Peyer's patch (tissue), 4 donors: ENCODE results near the gene ZNF70. TPM values are rescaled to one million over a fixed set of nuclear protein-coding genes. Genes with fewer than 3 reads are reported as not detected.

Source experiments
- DNase-seq, 3 donors: peaks; one replicate each; pipeline ENCODE4 v3.0.0-alpha.2; 2017 to 2019
- H3K27ac ChIP-seq, 4 donors: fragments of 200-600 bp; sonication (generic); one replicate each; pipeline ENCODE4 v1.5.1; 2016 to 2019
- H3K27me3 ChIP-seq, 2 donors: fragments of 200-600 bp; sonication (generic); one replicate each; pipeline ENCODE4 v1.5.1; 2019
- H3K36me3 ChIP-seq, 3 donors: fragments of 200-600 bp; sonication (generic); one replicate each; pipeline ENCODE4 v1.5.1; 2016 to 2019
- H3K4me1 ChIP-seq, 4 donors: fragments of 200-600 bp; sonication (generic); one replicate each; pipeline ENCODE4 v1.5.1; 2016 to 2019
- H3K4me3 ChIP-seq, 4 donors: fragments of 200-600 bp; sonication (generic); 1 replicate in 3 of 4; 2 replicates in 1 of 4; pipeline ENCODE4 v1.5.1; 2016 to 2019; ENCODE audit warnings: mild to moderate bottlenecking in 1 of 4
- H3K9me3 ChIP-seq, 4 donors: fragments of 200-600 bp; sonication (generic); one replicate each; pipeline ENCODE4 v1.5.1; 2016 to 2019; ENCODE audit warnings: mild to moderate bottlenecking in 1 of 4
- CTCF ChIP-seq, 6 experiments: fragments of 450-650 bp in 4 of 6; fragments of 200-600 bp in 2 of 6; sonication (generic) in 1 of 6; IDR thresholded peaks; one replicate each; pipeline ENCODE4 v1.5.1; 2017 to 2019; ENCODE audit warnings: antibody characterized with exemption in 6 of 6, mild to moderate bottlenecking in 3 of 6, moderate library complexity in 1 of 6
- POLR2A ChIP-seq, 2 donors: fragments of 450-650 bp; IDR thresholded peaks; one replicate each; pipeline ENCODE4 v1.5.1; 2017; ENCODE audit warnings: antibody characterized with exemption in 2 of 2, mild to moderate bottlenecking in 2 of 2, moderate library complexity in 2 of 2
- total RNA-seq, 4 donors: library from RNA; depleted of rRNA; stranded (reverse); fragments of >200 nt; gene quantifications; one replicate each; pipeline ENCODE4 v1.1.0, GENCODE V29; 2016

ZNF70 gene
- total RNA-seq, 4 donors from 2014 or later = 2.5 to 25.6 (median 6.2) TPM

GRCh38 chr22:23779731-23780130 lies 28.8 kb upstream of the ZNF70 start:
- DNase-seq = no peak
- Histone ChIP-seq H3K27ac (no peak overlapping the region), H3K4me3 (no peak overlapping the region), H3K4me1 (peaks cover 0 to 13% (median 0%) of the 10 kb centered on the region in 4 donors), H3K36me3 (no peaks in the 10 kb centered on the region), H3K27me3 (no peaks in the 10 kb centered on the region), H3K9me3 (no peaks in the 10 kb centered on the region)
- no peak for TF ChIP-seq CTCF (IDR thresholded peaks at IDR 0.05)
- no peak for TF ChIP-seq POLR2A (IDR thresholded peaks at IDR 0.05)

- Histone ChIP-seq H3K36me3 (no peaks in the 10 kb centered on the region), H3K27me3 (no peaks in the 10 kb centered on the region), H3K4me3 (no peak overlapping the region), H3K27ac (no peak overlapping the region), H3K9me3 (no peaks in the 10 kb centered on the region), H3K4me1 (peaks cover 0 to 11% (median 0%) of the 10 kb centered on the region in 4 donors)
- TF ChIP-seq POLR2A (IDR thresholded peaks at IDR 0.05) (no peak), CTCF (IDR thresholded peaks at IDR 0.05) (no peak)
- no peak for DNase-seq
Measured at GRCh38 chr22:23779083-23779482, 28.2 kb upstream of the ZNF70 start.

- Histone ChIP-seq H3K27ac (no peak overlapping the region), H3K9me3 (no peaks in the 10 kb centered on the region), H3K27me3 (no peaks in the 10 kb centered on the region), H3K36me3 (no peaks in the 10 kb centered on the region), H3K4me1 (peaks cover 0 to 14% (median 1%) of the 10 kb centered on the region in 4 donors), H3K4me3 (no peak overlapping the region)
- DNase-seq = no peak
- TF ChIP-seq POLR2A (IDR thresholded peaks at IDR 0.05) (no peak), CTCF (IDR thresholded peaks at IDR 0.05) (no peak)
Measured at GRCh38 chr22:23778577-23778900, 27.6 kb upstream of the ZNF70 start.

- H3K4me1 ChIP-seq = peaks cover 0 to 19% (median 3%) of the 10 kb centered on the region in 4 donors
- no peak for TF ChIP-seq POLR2A (IDR thresholded peaks at IDR 0.05)
- TF ChIP-seq CTCF (IDR thresholded peaks at IDR 0.05) = no peak
- DNase-seq = no peak
- H3K36me3 ChIP-seq = no peaks in the 10 kb centered on the region
- no peaks in the 10 kb centered on the region for H3K27me3 ChIP-seq
- no peaks in the 10 kb centered on the region for H3K9me3 ChIP-seq
- H3K4me3 ChIP-seq = no peak overlapping the region
- H3K27ac ChIP-seq = no peak overlapping the region
Measured at GRCh38 chr22:23777776-23778576, 27.1 kb upstream of the ZNF70 start.

- no peak for TF ChIP-seq POLR2A (IDR thresholded peaks at IDR 0.05)
- TF ChIP-seq CTCF (IDR thresholded peaks at IDR 0.05) = no peak
- Histone ChIP-seq H3K27me3 (no peaks in the 10 kb centered on the region), H3K36me3 (no peaks in the 10 kb centered on the region), H3K4me1 (peaks cover 0 to 30% (median 14%) of the 10 kb centered on the region in 4 donors), H3K27ac (no peak overlapping the region), H3K4me3 (no peak overlapping the region), H3K9me3 (no peaks in the 10 kb centered on the region)
- DNase-seq = no peak
Measured at GRCh38 chr22:23775779-23776375, 25.0 kb upstream of the ZNF70 start.
